HCT116 (cell line): Measurements from ENCODE around the gene SRCIN1. TPM values are rescaled to one million over a fixed set of nuclear protein-coding genes. Genes with fewer than 3 reads are reported as not detected.

Experiments
- ATAC-seq: fragments of 200-7000 bp; cut with Tn5 transposase; 2 replicates; pipeline ENCODE4 v1.9.1; 2020; ENCODE audit warnings: mild to moderate bottlenecking, moderate library complexity
- BruUV-seq: library from RNA; stranded (reverse); fragments of 400-500 nt; replicated peaks from 2 replicates; lab custom pipeline; 2021; lab: Mats Ljungman, UMichigan
- CTCF ChIA-PET: fragments of 300-600 bp; sonication (Branson Sonifier 250); formaldehyde crosslinking; loops from one replicate; lab custom pipeline; 2021; ENCODE audit warnings: antibody characterized with exemption; lab: Charles Lee
- POLR2A ChIA-PET: fragments of 300-600, 350-600 bp; sonication (Branson Sonifier 250); formaldehyde crosslinking; loops from one replicate; lab custom pipeline; 2021; ENCODE audit warnings: antibody characterized with exemption; lab: Charles Lee
- RAD21 ChIA-PET, 2 experiments: fragments of 300-600 bp; sonication (Branson Sonifier 250); formaldehyde crosslinking; loops; one replicate each; lab custom pipeline; 2023; ENCODE audit warnings: low total read pairs in 2 of 2; ENCODE audit not compliant: uncharacterized antibody in 2 of 2, unreplicated experiment in 2 of 2, low non-redundant PET in 1 of 2; lab: Charles Lee
- DNase-seq: peaks from one replicate; pipeline ENCODE4 v3.0.0-alpha.2; 2010; ENCODE audit warnings: low read depth, low spot score
- H2AFZ ChIP-seq: fragments of 200-600 bp; shearing (Covaris generic), sonication (generic); 2 replicates; pipeline ENCODE4 v1.6.1; 2017; ENCODE audit warnings: low read depth, mixed run types, mixed read lengths, antibody characterized with exemption, low read length; ENCODE audit not compliant: poor library complexity, severe bottlenecking
- H3K27ac ChIP-seq: 2 replicates; pipeline ENCODE4 v1.5.1; 2012; ENCODE audit warnings: low read depth, low read length
- H3K27me3 ChIP-seq: fragments of 200-600 bp; sonication (generic); 2 replicates; pipeline ENCODE4 v1.6.1; 2016; ENCODE audit warnings: mixed run types, low read length, mixed read lengths; ENCODE audit not compliant: insufficient read depth
- H3K36me3 ChIP-seq, 2 experiments: fragments of 200-500 bp in 1 of 2; fragments of 200-600 bp in 1 of 2; sonication (Bioruptor generic) in 1 of 2; sonication (generic) in 1 of 2; 2 replicates each; pipeline versions ENCODE4 v1.5.1 to v1.6.1; 2014 to 2016; ENCODE audit warnings: low read length in 2 of 2, inconsistent platforms in 1 of 2, mixed read lengths in 1 of 2, mixed run types in 1 of 2; ENCODE audit not compliant: insufficient read depth in 2 of 2, control insufficient read depth in 1 of 2
- H3K4me1 ChIP-seq, 2 experiments: fragments of 200-600 bp in 1 of 2; sonication (generic) in 1 of 2; 2 replicates each; pipeline versions ENCODE4 v1.5.1 to v1.6.1; 2012 to 2017; ENCODE audit warnings: low read length in 2 of 2, inconsistent platforms in 1 of 2, mild to moderate bottlenecking in 1 of 2, mixed read lengths in 1 of 2, mixed run types in 1 of 2, moderate library complexity in 1 of 2; ENCODE audit not compliant: insufficient read depth in 2 of 2, control insufficient read depth in 1 of 2
- H3K4me2 ChIP-seq: fragments of 200-600 bp; sonication (generic); 2 replicates; pipeline ENCODE4 v1.6.1; 2017; ENCODE audit warnings: mixed run types, low read length, mixed read lengths
- H3K4me3 ChIP-seq, 2 experiments: fragments of 200-600 bp in 1 of 2; sonication (generic) in 1 of 2; replicated peaks in 1 of 2; 2 replicates each; pipeline ENCODE4 v1.5.1; 2011 to 2016; ENCODE audit warnings: low read length in 2 of 2, control low read depth in 1 of 2, low read depth in 1 of 2, mild to moderate bottlenecking in 1 of 2, mixed read lengths in 1 of 2, mixed run types in 1 of 2
- H3K79me2 ChIP-seq: fragments of 200-600 bp; sonication (generic); 2 replicates; pipeline ENCODE4 v1.6.1; 2017; ENCODE audit warnings: mild to moderate bottlenecking, mixed run types, low read length, moderate library complexity, mixed read lengths; ENCODE audit not compliant: insufficient read depth
- H3K9ac ChIP-seq: fragments of 200-600 bp; sonication (generic); 2 replicates; pipeline ENCODE4 v1.6.1; 2016; ENCODE audit warnings: low read length, mixed read lengths
- H3K9me2 ChIP-seq: fragments of 200-600 bp; sonication (generic), shearing (Covaris generic); 2 replicates; pipeline ENCODE4 v1.6.1; 2017; ENCODE audit warnings: mixed run types, mild to moderate bottlenecking, moderate library complexity; ENCODE audit not compliant: insufficient read depth
- H3K9me3 ChIP-seq, 2 experiments: fragments of 200-500 bp in 1 of 2; fragments of 200-600 bp in 1 of 2; sonication (Bioruptor generic) in 1 of 2; sonication (generic) in 1 of 2; 2 replicates each; pipeline ENCODE4 v1.6.1; 2014 to 2017; ENCODE audit warnings: low read length in 2 of 2, mixed read lengths in 2 of 2, inconsistent platforms in 1 of 2, low read depth in 1 of 2, mild to moderate bottlenecking in 1 of 2, mixed run types in 1 of 2, moderate library complexity in 1 of 2; ENCODE audit not compliant: control insufficient read depth in 1 of 2, insufficient read depth in 1 of 2
- H4K20me1 ChIP-seq: fragments of 200-600 bp; sonication (generic), shearing (Covaris generic); 2 replicates; pipeline ENCODE4 v1.6.1; 2017; ENCODE audit warnings: mixed run types, mild to moderate bottlenecking, moderate library complexity; ENCODE audit not compliant: insufficient read depth
- EGR1 ChIP-seq: IDR thresholded peaks from 2 replicates; pipeline ENCODE4 v1.6.1; 2012; ENCODE audit warnings: low read depth
- ELF1 ChIP-seq: IDR thresholded peaks from 2 replicates; pipeline ENCODE4 v1.6.1; 2012; ENCODE audit warnings: low read depth, borderline replicate concordance
- EZH2 ChIP-seq: fragments of 200-600 bp; sonication (generic); IDR thresholded peaks from 2 replicates; pipeline ENCODE4 v1.6.1; 2017; ENCODE audit warnings: antibody characterized with exemption, mixed run types
- POLR2AphosphoS5 ChIP-seq: IDR thresholded peaks from 2 replicates; pipeline ENCODE4 v1.6.1; 2011; ENCODE audit warnings: mild to moderate bottlenecking, low read depth, low read length, moderate library complexity
- TCF7L2 ChIP-seq: IDR thresholded peaks from 2 replicates; pipeline ENCODE4 v1.7.0; 2011; ENCODE audit warnings: borderline replicate concordance, inconsistent platforms; ENCODE audit not compliant: insufficient read depth, insufficient read length; ENCODE audit errors: extremely low read depth
- ZFX ChIP-seq: fragments of 450-650 bp; IDR thresholded peaks from 2 replicates; pipeline ENCODE4 v1.6.1; 2017
- ZNF274 ChIP-seq: fragments of 200-500 bp; sonication (Bioruptor generic); IDR thresholded peaks from 2 replicates; pipeline ENCODE4 v1.6.1; 2014; ENCODE audit warnings: mild to moderate bottlenecking, low read depth, low read length, inconsistent platforms
- intact Hi-C: fragments of 100-400 bp; cut with micrococcal nuclease; formaldehyde crosslinking; loops from 2 replicates; pipeline ENCODE4 v1.10.0; 2022
- total RNA-seq: library from RNA; stranded (reverse); gene quantifications from one replicate; pipeline ENCODE4 v1.2.1, GENCODE V29; 2021; ENCODE audit not compliant: unreplicated experiment
- TF ChIP-seq, protein P1 (sequence below): IDR thresholded peaks from 2 replicates; pipeline ENCODE4 v1.6.1; 2012; ENCODE audit warnings: low read depth
- TF ChIP-seq, protein P2 (sequence below): IDR thresholded peaks from 2 replicates; pipeline ENCODE4 v1.6.1; 2012

The SRCIN1 gene
- total RNA-seq, 1 experiment from 2014 or later: 10.5 TPM

DNA sequence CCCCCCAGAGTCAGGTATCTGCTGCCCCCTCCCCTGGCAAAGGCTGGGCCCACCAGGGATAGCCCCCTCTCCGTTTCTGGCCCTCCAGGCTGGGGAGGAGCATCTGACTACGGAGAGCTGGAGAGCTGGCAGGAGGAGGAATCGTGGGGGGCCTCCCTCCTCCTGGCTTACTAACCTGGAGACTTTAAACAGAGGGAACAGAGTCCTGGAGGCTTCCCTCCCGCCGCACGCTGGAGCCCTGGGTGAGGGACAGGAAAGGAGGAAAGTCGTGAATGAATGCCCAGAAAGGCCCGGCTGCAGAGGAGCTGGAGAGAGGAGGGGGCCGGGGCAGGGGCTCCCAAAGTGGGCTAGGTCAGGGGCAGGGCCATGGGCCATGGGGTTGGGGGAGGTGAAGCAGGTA is 9.9 kb downstream of the SRCIN1 start:
- H3K9me2 ChIP-seq: no peaks in the 10 kb centered on the region
- H2AFZ ChIP-seq: no peak overlapping the region
- H3K27me3 ChIP-seq: no peaks in the 10 kb centered on the region; the same call in 1 of the 2 replicates
- ATAC-seq (no peak), DNase-seq (no peak)
- no peak overlapping the region for H3K4me2 ChIP-seq
- H3K4me1 ChIP-seq: peaks cover 6 to 22% of the 10 kb centered on the region in 2 experiments; a peak in 3 of 4 replicates
- CTCF ChIA-PET: no interaction called here
- no peak overlapping the region for H3K9ac ChIP-seq
- no peaks in the 10 kb centered on the region for H4K20me1 ChIP-seq
- POLR2A ChIA-PET: no interaction called here
- BruUV-seq: no TSS peak
- H3K27ac ChIP-seq: no peak overlapping the region
- RAD21 ChIA-PET: no interaction called here
- intact Hi-C loops: no loop called here
- no peaks in the 10 kb centered on the region for H3K36me3 ChIP-seq
- no peak overlapping the region for H3K4me3 ChIP-seq
- H3K9me3 ChIP-seq: no peaks in the 10 kb centered on the region
- no peaks in the 10 kb centered on the region for H3K79me2 ChIP-seq
- no peak for TF ChIP-seq EGR1
- no peak for TF ChIP-seq TCF7L2
- no peak for TF ChIP-seq ELF1
- no peak for TF ChIP-seq EZH2
- TF ChIP-seq ZFX: no peak
- TF ChIP-seq POLR2AphosphoS5: no peak
- TF ChIP-seq ZNF274: no peak
- TF ChIP-seq, protein P1, sequence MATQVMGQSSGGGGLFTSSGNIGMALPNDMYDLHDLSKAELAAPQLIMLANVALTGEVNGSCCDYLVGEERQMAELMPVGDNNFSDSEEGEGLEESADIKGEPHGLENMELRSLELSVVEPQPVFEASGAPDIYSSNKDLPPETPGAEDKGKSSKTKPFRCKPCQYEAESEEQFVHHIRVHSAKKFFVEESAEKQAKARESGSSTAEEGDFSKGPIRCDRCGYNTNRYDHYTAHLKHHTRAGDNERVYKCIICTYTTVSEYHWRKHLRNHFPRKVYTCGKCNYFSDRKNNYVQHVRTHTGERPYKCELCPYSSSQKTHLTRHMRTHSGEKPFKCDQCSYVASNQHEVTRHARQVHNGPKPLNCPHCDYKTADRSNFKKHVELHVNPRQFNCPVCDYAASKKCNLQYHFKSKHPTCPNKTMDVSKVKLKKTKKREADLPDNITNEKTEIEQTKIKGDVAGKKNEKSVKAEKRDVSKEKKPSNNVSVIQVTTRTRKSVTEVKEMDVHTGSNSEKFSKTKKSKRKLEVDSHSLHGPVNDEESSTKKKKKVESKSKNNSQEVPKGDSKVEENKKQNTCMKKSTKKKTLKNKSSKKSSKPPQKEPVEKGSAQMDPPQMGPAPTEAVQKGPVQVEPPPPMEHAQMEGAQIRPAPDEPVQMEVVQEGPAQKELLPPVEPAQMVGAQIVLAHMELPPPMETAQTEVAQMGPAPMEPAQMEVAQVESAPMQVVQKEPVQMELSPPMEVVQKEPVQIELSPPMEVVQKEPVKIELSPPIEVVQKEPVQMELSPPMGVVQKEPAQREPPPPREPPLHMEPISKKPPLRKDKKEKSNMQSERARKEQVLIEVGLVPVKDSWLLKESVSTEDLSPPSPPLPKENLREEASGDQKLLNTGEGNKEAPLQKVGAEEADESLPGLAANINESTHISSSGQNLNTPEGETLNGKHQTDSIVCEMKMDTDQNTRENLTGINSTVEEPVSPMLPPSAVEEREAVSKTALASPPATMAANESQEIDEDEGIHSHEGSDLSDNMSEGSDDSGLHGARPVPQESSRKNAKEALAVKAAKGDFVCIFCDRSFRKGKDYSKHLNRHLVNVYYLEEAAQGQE: no peak
- TF ChIP-seq, protein P2, sequence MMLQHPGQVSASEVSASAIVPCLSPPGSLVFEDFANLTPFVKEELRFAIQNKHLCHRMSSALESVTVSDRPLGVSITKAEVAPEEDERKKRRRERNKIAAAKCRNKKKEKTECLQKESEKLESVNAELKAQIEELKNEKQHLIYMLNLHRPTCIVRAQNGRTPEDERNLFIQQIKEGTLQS: no peak
